ENCODE results near the gene PAGR1. TPM values are rescaled to one million over a fixed set of nuclear protein-coding genes. Genes with fewer than 3 reads are reported as not detected.

Gene PAGR1
- total and polyA plus RNA-seq, 9 of the 15 experiments (the other 6 are each of a cell fraction or from before 2014, with no cell fraction given): 1.4 to 58.2 (median 16.8) TPM

DNA sequence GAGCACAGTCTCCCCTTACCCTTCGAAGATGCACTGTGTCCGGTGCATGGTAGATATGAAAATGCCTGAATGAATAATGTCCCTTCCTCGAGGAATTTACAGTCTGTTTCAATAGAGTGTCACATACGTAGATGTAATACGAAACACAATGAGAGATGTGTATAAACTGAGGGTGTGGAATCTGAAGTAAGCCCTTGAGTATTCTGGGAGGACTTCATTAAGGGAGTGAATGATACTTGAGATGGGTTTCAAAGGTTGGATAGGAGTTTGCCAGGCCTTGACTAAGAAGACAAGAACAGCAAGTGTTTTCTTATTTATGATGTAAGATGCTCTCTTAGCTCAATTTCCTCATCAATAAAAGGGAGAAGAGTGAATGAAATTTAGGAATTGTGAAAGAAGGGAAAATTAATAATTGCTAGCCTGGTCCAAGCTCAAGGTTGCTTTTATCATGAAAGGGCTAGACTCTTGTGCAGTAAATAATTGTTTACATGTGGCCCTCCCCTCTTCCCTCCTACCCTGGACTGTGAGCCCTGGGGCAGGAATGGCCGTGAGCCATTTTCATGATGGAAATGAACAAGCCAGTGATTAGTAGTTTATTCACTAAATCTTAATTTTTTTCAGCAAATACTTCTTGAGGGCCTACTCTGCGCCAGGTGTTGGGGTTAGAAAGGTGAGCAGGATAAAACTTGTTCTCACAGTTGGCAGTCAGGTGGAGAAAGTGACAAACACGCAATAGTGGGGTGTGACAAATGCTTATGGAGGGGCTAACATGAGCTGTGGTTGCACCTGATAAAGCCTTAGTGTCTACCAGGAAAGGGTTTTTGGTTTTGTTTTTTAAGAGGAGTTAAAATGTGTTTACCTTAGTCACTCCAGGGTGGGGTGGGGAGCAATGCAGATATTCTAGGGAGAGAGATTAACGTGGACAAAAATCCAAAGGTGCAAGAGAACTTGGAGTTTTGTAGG, 23.8 kb upstream of the PAGR1 start:
- Histone ChIP-seq H3K4me2 (ENCODE audit: insufficient read depth, low read length) (peak overlapping the region; percentile 93), H3K36me3 (ENCODE audit: control insufficient read depth, insufficient read depth, low read length) (peaks cover 53% of the 10 kb centered on the region), H3K9ac (ENCODE audit: insufficient read depth in 1 of 2, low read depth in 2 of 2, low read length in 2 of 2) (peak overlapping the region; percentile 90 to 96), H3K27me3 (ENCODE audit: control insufficient read depth in 2 of 2, insufficient read depth in 2 of 2, low read length in 2 of 2) (no peaks in the 10 kb centered on the region), H3K9me1 (ENCODE audit: control insufficient read depth, insufficient read depth, low read length) (no peaks in the 10 kb centered on the region), H3K4me1 (replicated peaks in 1 of 2; ENCODE audit: control insufficient read depth in 2 of 2, insufficient read depth in 2 of 2, low read length in 2 of 2) (peaks cover 14 to 17% of the 10 kb centered on the region in 2 experiments), H3K27ac (ENCODE audit: extremely low read depth, low read depth, low read length) (peak overlapping the region; percentile 83), H2AFZ (ENCODE audit: low read depth, low read length) (no peak overlapping the region), H3K9me3 (replicated peaks; ENCODE audit: control insufficient read depth, insufficient read depth, low read depth, low read length) (no peaks in the 10 kb centered on the region), H3K4me3 (peak overlapping the region; percentile 89), H4K20me1 (replicated peaks; ENCODE audit: control insufficient read depth, insufficient read depth, low read length) (peaks cover 10% of the 10 kb centered on the region; the same call in 1 of the 2 replicates), H3K79me2 (ENCODE audit: control insufficient read depth, insufficient read depth, low read length) (peaks cover 74% of the 10 kb centered on the region)
- BruUV-seq (replicated peaks): no TSS peak
- DNase-seq (ENCODE audit: extremely low read depth in 1 of 4, low spot score in 3 of 4): peak in 3 of 4 experiments; percentile 33 to 44 (median 43)
- 11% methylated on average over 9 of the region's 9 CpGs for WGBS (ENCODE audit: insufficient coverage, low coverage, missing lambda C conversion rate)
- in situ Hi-C loops (cut with MboI): no loop called here
- no peak for FAIRE-seq
- ChIA-PET POLR2A (interaction anchor here (0.6 to 7.1 kb wide), 2 partner anchors 10 to 41 kb away, joined by 3 to 114 read pairs; no protein-coding TSS in a partner anchor), CTCF (ENCODE audit: low intra/inter-chr PET ratio) (no interaction called here)
- intact Hi-C loops (cut with micrococcal nuclease): no loop called here
- no peak for ATAC-seq
- peak; percentile 54; the same call in 1 of the 2 replicates for TF ChIP-seq TCF3 (CRISPR knock-in tag; IDR thresholded peaks at IDR 0.05)
- no peak for TF ChIP-seq ZNF12 (CRISPR knock-in tag; IDR thresholded peaks at IDR 0.05)
- TF ChIP-seq, protein P1, sequence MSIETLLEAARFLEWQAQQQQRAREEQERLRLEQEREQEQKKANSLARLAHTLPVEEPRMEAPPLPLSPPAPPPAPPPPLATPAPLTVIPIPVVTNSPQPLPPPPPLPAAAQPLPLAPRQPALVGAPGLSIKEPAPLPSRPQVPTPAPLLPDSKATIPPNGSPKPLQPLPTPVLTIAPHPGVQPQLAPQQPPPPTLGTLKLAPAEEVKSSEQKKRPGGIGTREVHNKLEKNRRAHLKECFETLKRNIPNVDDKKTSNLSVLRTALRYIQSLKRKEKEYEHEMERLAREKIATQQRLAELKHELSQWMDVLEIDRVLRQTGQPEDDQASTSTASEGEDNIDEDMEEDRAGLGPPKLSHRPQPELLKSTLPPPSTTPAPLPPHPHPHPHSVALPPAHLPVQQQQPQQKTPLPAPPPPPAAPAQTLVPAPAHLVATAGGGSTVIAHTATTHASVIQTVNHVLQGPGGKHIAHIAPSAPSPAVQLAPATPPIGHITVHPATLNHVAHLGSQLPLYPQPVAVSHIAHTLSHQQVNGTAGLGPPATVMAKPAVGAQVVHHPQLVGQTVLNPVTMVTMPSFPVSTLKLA (conservative IDR thresholded peaks at IDR 0.05): 0 out of 4 replicates have a peak, but pooled peaks of 1 of the 2 experiments have one; percentile 3
- TF ChIP-seq, protein P2, sequence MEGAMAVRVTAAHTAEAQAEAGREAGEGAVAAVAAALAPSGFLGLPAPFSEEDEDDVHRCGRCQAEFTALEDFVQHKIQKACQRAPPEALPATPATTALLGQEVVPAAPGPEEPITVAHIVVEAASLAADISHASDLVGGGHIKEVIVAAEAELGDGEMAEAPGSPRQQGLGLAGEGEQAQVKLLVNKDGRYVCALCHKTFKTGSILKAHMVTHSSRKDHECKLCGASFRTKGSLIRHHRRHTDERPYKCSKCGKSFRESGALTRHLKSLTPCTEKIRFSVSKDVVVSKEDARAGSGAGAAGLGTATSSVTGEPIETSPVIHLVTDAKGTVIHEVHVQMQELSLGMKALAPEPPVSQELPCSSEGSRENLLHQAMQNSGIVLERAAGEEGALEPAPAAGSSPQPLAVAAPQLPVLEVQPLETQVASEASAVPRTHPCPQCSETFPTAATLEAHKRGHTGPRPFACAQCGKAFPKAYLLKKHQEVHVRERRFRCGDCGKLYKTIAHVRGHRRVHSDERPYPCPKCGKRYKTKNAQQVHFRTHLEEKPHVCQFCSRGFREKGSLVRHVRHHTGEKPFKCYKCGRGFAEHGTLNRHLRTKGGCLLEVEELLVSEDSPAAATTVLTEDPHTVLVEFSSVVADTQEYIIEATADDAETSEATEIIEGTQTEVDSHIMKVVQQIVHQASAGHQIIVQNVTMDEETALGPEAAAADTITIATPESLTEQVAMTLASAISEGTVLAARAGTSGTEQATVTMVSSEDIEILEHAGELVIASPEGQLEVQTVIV (CRISPR knock-in tag; IDR thresholded peaks at IDR 0.05; ENCODE audit: borderline replicate concordance): no peak
- TF ChIP-seq FOXA3 (CRISPR knock-in tag; conservative IDR thresholded peaks at IDR 0.05 in 1 of 2, IDR thresholded peaks at IDR 0.05 in 1 of 2): peak in 1 of 2 experiments; percentile 19; a peak in 1 of 4 replicates
- peak; percentile 84 for TF ChIP-seq ZKSCAN1 (IDR thresholded peaks at IDR 0.05; ENCODE audit: low read depth, low read length)
- no peak for TF ChIP-seq SNRNP70 (optimal IDR thresholded peaks at IDR 0.05; ENCODE audit: low read depth, low read length)
- TF ChIP-seq EWSR1 (IDR thresholded peaks at IDR 0.05; ENCODE audit: borderline replicate concordance, low read depth, partially characterized antibody): no peak
- TF ChIP-seq ARID1B (IDR thresholded peaks at IDR 0.05): peak; percentile 50
- 0 out of 2 replicates have a peak, but pooled peaks have one; percentile 12 for TF ChIP-seq ZNF316 (IDR thresholded peaks at IDR 0.05)
- TF ChIP-seq SPI1 (IDR thresholded peaks at IDR 0.05; ENCODE audit: borderline replicate concordance, low read depth, low read length): no peak
- peak; percentile 28; the same call in 1 of the 2 replicates for TF ChIP-seq TAL1 (IDR thresholded peaks at IDR 0.05)
- TF ChIP-seq ZNF175 (CRISPR knock-in tag; IDR thresholded peaks at IDR 0.05; ENCODE audit: low read depth): no peak
- TF ChIP-seq ZNF384 (IDR thresholded peaks at IDR 0.05; ENCODE audit: low read depth, low read length): no peak
- TF ChIP-seq NR1H2 (CRISPR knock-in tag; IDR thresholded peaks at IDR 0.05): no peak
- no peak for TF ChIP-seq NR4A1 (CRISPR knock-in tag; IDR thresholded peaks at IDR 0.05)
- no peak for TF ChIP-seq NR4A1 (tag; IDR thresholded peaks at IDR 0.05)
- TF ChIP-seq TRIM24 (IDR thresholded peaks at IDR 0.05): no peak
- TF ChIP-seq CBFA2T3 (IDR thresholded peaks at IDR 0.05): peak; percentile 53

All from K562 (cell line).